NOMO-1 treated with DMSO at 0.1 percent for 48 hours (cell line): ENCODE results near the gene CSRP1.
"Not testable (repeated sequence)": the region's sequence is repeated elsewhere in the genome, so short reads cannot be mapped to it uniquely, and the experiment has no call there.

ENCODE experiments used
- DNase-seq: peaks from one replicate; lab custom pipeline; 2025; ENCODE audit not compliant: unreplicated experiment; lab: John Stamatoyannopoulos, UW

CSRP1 gene

DNA sequence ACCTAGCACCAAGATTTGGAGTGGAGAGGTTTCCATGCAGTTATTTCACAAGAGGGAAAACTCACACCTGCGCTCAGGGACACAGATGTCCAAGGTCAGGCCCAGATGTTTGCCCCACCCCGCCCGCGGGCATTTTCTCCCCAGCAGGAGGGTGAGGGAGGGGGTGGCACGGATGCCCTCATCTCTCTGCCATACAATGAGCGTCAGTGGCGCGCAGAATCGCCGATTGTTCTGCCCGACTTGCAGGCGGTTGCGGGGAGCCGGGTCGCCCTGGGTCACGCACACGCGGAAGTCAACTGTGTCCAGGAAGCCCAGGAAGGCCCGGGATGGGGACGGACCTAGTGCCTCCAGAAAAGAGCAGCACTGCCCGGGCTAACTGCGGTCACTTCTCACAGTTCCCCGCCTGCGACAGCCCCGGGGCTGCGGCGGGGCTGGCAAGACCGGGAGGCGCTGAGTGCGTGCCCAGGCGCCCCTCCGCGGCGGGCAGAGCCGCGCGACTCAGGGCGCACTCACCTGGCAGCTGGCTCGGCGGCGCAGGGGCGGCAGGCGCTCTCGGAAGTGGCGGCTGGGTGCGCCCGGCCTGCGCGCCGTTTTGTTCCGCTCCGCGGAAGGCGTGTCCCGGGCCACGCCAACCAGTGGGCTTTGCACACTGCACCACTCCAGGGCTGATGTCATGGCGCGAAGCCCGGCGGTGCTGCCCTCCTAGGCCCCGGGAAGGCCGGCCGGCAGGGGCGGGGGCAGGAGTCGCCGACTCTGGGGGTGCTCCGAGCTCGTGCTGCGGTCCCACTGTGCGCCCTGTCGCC, at the start of gene CSRP1:
Gene CSRP1, minus strand, starts transcription at position 567 of the 803 bp plus-strand sequence. CDS start 10,820 bp downstream, outside the sequence.
- DNase-seq, result peak; percentile 77

DNA sequence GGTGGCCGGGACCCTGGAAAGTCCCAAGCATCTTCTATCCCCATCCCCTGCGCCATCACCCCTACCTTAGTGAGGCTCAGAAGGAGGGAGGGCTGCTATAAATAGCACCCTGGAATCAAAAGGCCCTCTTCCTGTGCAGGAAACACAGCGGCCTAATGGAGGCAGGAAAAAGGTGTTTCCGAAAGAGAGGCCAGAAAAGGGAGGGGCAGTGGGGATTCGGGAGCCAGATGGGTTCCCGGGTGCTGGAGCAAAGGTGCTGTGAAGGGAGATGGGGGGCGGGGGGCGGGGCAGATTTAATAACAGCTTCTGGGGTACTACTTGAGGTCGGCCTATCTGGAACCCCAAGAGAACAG, 48.6 kb upstream of the CSRP1 start:
- no peak for DNase-seq

DNA sequence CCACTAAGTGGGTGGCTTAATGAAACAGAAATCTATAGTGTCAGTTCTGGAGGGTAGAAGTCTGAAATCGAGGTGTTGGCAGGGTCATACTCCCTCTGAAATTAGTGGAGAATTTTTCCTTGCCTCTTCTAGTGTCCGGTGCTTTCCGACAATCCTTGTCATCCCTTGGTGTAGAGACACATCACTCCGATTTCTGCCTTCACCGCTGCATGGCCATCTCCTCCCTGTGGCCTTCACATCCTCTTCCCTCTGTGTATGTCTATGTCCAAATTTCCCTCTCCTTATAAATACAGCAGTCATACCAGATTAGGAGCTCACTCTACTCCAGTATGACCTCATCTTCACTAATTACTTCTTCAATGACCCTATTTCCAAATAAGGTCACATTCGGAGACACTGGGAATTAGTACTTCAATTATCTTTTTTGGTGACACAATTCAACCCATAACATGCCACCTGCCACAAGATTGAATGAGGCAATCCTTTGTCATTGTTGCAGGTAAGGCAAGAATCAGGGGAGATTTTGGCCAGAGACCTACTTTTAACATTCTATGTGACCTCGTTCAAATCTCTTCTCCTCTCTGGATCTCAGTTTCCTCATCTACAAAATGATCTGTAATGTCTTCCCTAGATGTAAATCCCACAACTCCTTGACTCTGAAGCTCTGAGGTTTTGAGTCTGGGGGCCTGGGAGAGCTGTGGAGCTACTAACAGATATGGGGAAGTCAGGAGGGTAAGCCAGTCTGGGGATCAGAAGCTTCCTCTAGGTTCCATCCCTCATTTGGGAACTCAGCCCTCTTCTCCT, 48.1 kb upstream of the CSRP1 start:
- peak; percentile 32 for DNase-seq

DNA sequence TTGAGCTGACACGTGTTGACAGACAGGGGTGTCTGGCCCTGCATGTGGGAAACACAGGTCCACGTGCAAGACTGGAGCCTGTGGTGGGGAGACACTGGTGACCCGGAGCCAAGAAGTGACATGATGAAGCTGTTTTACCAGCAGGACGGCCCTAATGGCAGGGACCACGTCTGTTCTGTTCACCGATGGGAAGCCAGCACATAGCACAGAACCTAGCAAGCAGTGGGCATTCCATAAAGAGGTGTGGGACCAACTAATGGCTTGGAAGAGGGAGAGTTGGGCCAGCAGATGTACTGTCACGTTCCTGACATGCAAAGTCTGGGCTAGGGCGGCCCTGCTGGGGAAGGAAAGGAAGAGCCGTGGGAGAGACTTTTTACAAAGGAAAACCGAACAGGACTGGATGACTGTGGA, 47.3 kb upstream of the CSRP1 start:
- DNase-seq, result no peak

DNA sequence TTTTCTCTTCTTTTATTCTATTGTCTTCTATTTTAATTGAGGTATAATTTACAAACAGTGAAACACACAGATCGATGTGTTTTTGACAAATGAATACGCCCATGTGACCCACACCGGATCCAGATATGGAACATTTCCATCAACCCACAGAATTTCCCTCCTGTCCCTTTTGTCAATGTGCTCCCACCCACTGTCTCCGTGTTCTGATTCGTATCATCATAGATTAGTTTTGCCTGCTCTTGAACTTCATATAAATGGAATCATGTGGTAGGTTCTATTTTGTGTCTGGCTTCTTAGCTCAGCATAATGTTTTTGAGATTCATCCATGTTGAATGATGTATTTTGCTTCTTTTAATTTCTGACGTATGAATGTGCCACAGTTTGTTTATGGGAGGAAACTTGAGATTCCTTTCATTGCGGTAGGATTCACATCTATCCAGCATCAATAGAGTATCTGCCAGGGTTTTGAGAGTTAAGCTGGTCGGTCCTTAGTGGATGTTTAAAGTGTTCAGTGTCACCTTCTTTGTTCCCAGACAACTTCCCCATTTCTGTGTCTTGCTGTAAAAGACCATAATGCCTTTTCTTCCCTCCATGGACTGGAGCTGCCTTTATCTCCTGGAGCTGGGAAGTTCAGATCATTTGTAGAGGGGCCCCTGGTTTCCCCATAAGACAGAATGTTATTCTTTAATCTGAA, 46.7 kb upstream of the CSRP1 start:
- DNase-seq, result peak; percentile 32

DNA sequence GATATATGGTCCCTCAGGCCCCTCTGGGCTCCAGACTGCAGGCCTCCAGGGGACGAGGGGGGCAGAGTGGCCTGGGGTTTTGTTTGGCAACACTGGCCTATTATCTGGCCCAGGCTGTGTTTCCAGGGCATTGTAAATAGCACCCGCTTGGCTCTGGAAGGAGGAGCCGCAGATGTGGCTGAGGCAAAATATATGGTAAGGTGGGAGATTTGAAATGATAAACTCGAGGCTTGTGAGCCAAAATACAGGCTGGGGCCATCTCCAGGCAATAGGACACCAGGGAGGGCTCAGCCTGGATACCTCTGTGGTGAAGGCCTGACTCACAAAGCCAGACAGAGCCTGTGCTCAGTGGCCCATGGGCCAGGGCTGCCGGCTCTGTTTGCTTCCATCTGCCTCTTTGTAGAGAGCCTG, 46.0 kb upstream of the CSRP1 start:
- DNase-seq, result no peak

DNA sequence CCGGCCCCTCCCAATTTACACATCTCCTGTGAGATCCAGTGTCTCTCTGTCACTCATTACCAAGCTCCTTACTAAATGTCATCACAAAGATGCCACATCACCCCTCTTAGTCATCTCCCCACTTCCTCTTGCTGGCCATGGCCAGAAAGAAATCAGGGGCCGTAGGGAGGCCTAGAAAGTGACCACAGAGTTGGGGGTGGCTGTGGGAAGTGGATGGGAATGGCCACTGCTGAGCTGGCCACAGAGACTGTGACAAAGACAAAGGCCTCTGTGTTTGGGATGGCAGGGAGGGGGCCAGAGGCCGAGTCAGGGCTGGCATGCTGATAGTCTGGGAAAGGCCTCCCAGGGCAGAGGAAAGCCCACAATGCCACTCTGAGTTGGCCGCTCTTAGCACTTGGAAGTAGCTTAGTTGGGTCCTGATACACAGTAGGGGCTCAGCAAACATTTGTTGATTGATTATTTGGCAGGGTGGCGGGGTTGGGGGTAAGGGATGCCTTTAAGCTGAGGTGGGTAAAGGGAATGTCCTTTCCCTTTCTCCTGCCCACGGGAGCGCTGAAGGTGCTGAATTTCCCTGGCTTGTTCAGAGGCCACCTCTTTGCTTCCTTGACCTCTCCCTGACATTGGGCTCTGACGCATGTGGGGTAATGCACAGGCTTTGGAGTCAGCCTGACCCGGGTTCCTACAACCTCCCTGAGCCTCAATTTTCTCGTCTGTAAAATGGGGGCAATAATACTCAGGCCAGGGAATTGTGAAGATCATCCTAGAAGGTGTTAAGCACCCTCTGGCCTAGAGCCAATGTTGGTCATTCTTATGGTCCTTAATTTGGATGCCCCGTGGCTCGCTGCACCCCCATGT, 45.2 kb upstream of the CSRP1 start:
- peak; percentile 81 for DNase-seq

DNA sequence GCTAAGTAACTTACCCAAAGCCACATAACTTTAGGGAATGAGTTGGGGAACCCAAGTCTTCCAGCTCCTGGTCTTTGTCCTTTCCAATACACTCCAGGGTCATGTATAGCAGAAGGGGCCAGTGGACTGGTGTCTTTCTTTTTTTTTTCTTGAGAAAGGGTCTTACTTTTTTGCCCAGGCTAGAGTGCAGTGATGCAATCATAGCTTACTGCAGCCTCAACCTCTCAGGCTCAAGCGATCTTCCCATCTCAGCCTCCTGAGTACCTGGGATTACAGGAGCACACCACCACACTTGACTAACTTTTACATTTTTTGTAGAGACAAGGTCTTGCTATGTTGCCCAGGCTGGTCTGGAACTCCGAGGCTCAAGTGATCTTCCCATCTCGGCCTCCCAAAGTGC, 44.2 kb upstream of the CSRP1 start:
- DNase-seq, result no peak

DNA sequence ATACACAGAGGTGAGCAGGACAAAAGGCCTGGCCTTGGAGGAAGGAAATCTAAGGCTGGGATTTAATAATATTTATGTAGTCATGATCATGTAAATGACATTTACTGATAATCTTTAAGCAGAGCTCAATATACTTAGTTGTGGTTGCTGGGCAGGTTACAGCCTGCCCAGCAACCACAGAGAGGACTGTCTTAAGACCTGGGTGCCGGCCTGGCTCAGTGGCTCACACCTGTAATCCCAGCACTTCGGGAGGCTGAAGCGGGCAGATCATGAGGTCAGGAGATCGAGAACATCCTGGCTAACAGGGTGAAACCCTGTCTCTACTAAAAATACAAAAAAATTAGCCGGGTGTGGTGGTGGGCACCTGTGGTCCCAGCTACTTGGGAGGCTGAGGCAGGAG, 42.6 kb upstream of the CSRP1 start:
- DNase-seq, result not testable (repeated sequence)

DNA sequence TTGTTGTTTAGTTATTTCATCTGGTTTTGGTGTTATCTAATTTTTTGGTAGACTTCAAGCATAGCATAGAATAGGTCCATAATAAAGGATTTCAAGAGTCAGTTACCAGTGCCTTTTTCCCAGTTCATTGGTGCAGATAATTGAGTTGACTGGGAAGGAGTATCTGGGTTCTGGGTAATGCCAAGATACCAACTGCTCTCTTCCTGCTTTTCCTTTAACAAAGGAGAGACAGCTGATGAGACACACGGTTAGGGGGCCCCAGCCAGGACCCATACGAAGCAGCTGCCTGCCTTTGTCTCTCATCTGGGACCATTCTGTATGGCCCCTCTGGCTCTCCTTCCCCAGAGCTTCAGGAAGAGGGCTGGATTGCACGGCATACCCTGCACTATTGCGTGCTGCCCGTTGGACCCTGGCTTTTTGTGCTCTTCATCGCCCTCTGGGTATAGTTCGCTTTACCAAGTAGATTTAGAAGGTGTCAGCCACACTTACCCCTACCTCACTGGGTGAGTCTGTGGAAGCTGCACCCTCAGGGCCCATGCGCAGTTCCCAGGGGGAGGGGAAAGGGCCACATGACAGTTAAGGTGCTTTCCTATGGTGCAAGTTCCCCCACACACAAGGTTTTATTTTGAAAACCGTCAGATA, 39.0 kb upstream of the CSRP1 start:
- DNase-seq, result no peak

DNA sequence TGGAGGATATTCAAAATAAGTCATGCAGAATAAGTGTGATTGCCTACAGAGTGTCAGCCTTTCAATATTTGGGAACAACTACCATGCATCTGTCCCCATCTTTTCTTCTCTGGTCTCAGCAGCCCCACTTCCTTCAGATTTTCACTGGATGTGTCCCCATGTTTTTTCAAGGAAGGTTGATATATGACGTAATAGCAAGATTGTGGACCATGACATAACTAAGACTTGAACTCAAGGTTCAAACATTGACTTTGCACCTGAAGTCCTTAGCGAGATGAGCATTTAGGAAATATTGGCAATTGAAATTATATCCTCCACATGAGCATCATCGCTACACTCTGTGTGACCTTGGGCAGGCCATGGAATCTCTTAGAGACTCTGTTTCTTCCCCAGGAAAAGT, 37.8 kb upstream of the CSRP1 start:
- DNase-seq, result no peak

DNA sequence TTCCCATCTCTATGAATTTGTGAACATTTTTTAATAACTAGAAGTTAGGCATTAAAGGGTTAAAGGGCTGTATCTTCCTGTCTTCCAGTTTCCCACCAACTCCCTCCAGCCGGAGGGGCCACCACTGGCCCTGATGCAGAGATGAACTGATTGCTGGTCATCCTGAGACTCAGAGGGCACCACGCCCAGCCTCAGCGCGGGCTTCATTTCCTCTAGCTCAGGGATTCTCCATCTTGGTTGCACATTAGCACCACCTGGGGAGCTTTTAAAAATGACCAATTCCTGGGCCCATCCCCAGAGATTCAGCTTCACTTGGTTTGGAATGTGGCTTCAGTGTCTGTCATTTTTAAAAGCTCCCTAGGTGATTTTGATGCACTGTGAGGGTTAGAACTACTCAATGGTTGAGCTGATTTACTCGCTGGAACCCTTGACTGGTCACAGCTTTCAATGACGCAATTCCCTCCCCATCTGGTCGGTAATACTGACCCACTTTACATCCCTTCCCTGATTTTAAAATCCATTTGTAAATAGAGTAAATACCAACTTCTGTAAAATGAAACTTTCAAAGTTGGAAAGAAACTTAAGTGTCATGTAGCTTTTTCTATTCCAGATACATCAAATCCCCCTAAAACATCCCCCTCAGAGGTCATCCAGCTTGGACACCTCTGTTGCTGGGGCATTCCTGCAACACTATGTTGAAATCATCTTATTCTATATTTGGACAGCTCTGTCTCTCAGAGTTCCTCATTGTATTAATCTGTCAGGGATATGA, 37.1 kb upstream of the CSRP1 start:
- no peak for DNase-seq

DNA sequence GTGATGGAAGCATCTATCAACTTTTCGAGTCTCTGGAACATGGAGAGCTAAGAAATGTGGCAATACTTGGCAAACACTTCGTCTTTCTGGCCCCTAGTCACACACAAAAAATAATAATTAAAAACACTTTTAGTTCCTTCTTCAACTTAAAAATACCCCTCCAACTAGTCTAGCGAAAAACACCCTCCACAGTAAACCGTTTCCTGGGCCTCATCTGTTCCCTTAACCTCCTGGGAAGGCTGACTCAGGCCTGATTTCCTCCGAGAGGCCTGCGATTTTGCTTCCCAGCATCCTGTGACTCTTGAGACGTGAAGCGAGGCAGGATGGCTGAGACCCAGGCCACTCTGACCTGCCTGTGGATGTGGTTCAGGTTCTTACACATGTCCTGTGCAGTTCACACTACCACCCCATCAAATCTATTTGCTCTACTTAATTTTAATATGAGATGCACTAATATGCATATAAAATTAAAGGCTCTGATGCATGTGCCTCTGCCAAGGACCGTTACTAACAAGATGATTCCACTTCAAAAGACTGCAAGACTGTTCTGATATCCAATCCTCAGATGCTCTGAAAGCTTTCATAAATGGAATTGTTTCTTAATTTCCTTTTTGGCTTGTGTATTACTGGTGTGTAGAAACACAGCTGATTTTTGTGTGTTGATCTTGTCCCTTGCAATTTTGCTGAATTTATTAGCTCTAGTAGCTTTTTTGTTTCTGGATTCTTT, 35.5 kb upstream of the CSRP1 start:
- DNase-seq, result no peak

DNA sequence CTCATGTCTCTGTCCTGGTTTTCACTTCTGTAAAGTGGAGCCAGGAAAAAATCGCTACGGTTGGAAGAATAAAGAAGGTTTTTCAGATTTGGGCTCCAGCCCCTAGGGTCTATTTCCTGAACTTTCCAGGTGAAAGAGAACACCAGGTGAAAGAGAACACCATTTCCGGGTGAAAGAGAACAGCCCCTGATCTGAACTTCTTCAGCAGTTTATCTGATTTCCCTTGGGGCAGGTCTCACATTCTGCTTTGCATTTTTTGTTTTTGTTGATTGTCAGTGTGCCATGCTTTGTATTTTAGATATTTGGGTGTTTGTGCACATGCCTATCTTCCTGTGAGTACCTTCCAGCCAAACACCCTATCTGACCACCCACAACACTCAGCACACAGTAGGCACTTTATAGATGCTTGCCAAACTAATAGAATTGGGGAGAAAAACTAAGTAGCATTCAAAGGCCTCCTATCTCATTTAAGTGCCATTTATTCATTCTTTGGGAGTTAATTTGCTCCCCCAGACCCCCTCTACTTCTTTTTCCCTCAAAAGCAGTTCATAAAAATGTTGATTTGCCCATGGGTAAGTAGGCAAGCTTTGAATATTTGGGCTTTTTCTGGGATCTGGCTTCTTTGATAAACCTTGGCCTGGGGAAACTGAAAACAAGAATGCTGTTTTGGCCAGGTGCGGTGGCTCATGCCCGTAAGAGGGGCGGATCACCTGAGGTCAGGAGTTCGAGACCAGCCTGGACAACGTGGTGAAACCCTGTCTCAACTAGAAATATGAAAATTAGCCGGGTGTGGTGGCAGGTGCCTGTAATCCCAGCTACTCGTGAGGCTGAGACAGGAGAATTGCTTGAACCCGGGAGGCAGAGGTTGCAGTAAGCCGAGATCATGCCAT, 34.2 kb upstream of the CSRP1 start:
- no peak for DNase-seq

DNA sequence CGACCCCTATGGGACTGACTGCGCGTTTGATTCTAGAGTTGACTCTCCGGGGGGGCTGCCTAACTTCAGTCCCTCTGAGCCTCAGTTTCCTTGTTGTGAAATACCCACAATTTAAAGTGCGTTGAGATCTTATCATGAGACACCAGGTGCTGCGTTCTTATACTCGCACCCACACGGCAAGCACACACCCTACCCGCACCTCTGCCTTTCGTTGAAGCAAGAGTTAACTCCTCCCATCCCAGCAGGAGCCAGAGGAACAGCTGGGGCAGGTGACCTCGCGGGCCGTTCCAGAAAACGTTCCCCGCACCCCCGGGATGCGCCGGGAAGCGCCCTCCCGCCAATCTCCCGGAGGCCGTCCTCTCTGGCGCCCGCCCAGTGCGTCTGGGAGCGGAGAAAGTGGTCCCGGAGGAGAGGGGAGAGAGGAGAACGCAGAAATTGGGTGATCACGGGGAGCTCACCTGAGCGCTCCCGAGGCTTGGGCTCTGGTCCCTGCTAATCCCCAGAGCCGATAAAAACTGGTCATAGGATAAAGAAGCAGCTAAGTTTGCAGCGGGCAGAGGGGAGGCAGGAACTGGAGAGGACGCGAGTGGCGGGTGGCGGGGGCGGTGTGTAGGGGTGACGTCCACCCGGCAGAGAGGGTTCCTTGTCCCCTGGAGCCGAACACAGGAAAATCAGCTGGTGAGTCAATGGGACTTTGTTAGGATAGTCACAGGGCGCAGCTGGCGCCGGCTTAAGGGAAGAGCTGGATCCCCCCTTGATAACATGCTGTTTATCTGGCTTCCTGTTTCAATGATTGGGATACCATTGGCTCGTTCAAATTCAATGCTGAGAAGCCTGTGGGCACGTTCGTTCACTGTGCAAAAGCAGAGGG, 32.9 kb upstream of the CSRP1 start:
- no peak for DNase-seq

DNA sequence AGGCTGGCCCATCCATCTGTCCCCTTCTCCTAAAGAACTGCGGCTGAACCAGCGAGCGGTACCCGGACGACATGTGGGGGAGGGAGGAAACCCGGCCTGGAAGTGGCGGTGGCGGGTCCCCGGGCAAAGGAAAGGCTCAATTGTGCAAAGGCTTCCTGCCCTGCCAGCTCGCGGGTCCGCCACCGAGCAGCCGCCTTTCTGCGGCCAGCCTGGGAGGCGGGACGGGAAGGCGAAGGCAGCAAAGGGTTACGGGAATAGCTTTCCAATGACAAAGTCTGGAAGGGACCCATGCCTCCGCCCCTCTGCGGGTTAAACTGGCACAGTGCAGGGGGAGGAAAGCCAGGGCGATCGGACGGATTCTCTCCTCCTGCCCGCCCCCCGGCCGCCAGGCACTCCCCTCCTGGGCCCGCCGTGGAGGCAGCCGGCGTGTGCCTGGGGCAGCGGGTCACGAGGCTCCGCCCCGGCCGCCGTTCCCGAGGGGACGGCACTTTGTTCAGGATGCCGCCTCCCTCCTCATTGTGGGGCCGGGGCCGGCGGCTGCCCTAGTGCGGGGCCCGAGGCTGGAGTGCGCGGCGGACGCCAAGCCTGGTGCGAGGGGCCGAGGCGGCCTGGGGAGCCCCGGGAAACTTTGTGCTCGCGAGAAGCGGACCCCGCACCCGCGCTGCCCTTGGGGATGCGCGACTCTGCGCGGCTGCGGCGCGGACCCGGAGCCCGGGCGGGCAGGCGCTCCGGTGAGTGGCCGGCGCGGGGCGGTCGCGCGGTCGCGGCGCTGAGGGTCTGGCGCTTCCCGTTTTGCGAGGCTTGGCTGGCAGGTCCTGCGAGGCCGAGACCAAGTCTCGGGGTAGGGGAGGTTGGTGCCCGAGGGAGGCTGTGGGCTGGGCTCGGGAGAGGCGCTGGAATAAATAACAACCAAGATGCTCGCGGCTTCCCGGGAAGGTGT, 32.0 kb upstream of the CSRP1 start, which contains the start of gene NAV1:
Gene NAV1, plus strand, starts transcription at position 516 of the 940 bp plus-strand sequence. CDS start 83,758 bp downstream, outside the sequence.
- DNase-seq, result no peak
